PC-9 (cell line): ENCODE measurements around the gene C22orf39. TPM values are rescaled to one million over a fixed set of nuclear protein-coding genes. Genes with fewer than 3 reads are reported as not detected.

Experiments used
- BruUV-seq: library from RNA; stranded (reverse); fragments of 400-500 nt; replicated peaks from 2 replicates; lab custom pipeline; 2021; lab: Mats Ljungman, UMichigan
- CTCF ChIA-PET: fragments of 300-600 bp; sonication (Branson Sonifier 250); formaldehyde crosslinking; loops from one replicate; lab custom pipeline; 2022; ENCODE audit warnings: antibody characterized with exemption; lab: Charles Lee
- POLR2A ChIA-PET: fragments of 300-600 bp; sonication (Branson Sonifier 250); formaldehyde crosslinking; loops from one replicate; lab custom pipeline; 2022; ENCODE audit warnings: antibody characterized with exemption; ENCODE audit not compliant: unreplicated experiment; lab: Charles Lee
- DNase-seq, 2 experiments: peaks; one replicate each; pipeline versions ENCODE4 v3.0.0 to v3.0.0-alpha.2; 2015 to 2022; ENCODE audit warnings: mixed read lengths in 1 of 2
- H2AFZ ChIP-seq: fragments of 200-600 bp; sonication (generic); 2 replicates; pipeline ENCODE4 v1.8.1; 2017; ENCODE audit warnings: antibody characterized with exemption
- H3F3A ChIP-seq: fragments of 200-600 bp; sonication (generic); 2 replicates; pipeline ENCODE4 v1.8.1; 2017; ENCODE audit warnings: antibody characterized with exemption, mild to moderate bottlenecking, low read depth; ENCODE audit not compliant: insufficient read depth
- H3K27ac ChIP-seq: fragments of 200-600 bp; sonication (generic); 2 replicates; pipeline ENCODE4 v1.6.1; 2016; ENCODE audit warnings: mixed run types
- H3K27me3 ChIP-seq: fragments of 200-600 bp; sonication (generic); 2 replicates; pipeline ENCODE4 v1.6.1; 2016; ENCODE audit warnings: low read depth, mixed run types; ENCODE audit not compliant: insufficient read depth
- H3K36me3 ChIP-seq: fragments of 200-600 bp; sonication (generic); 2 replicates; pipeline ENCODE4 v1.6.1; 2016; ENCODE audit warnings: low read depth, mixed run types
- H3K4me1 ChIP-seq: fragments of 200-600 bp; sonication (generic); replicated peaks from 2 replicates; pipeline ENCODE4 v1.6.1; 2016; ENCODE audit warnings: mixed run types; ENCODE audit not compliant: insufficient read depth
- H3K4me2 ChIP-seq: fragments of 200-600 bp; sonication (generic); 2 replicates; pipeline ENCODE4 v1.6.1; 2017; ENCODE audit warnings: mixed run types
- H3K4me3 ChIP-seq: fragments of 200-600 bp; sonication (generic); 2 replicates; pipeline ENCODE4 v1.6.1; 2016; ENCODE audit warnings: mixed run types
- H3K79me2 ChIP-seq: fragments of 200-600 bp; sonication (generic); 2 replicates; pipeline ENCODE4 v1.6.1; 2017; ENCODE audit warnings: low read depth, mixed run types
- H3K9me2 ChIP-seq: fragments of 200-600 bp; sonication (generic); 2 replicates; pipeline ENCODE4 v1.8.1; 2017; ENCODE audit warnings: mild to moderate bottlenecking; ENCODE audit not compliant: insufficient read depth
- H3K9me3 ChIP-seq: fragments of 200-600 bp; sonication (generic); 2 replicates; pipeline ENCODE4 v1.8.1; 2016; ENCODE audit warnings: low read depth; ENCODE audit not compliant: insufficient read depth
- H4K20me1 ChIP-seq: fragments of 200-600 bp; sonication (generic); 2 replicates; pipeline ENCODE4 v1.8.1; 2017; ENCODE audit not compliant: insufficient read depth
- EZH2 ChIP-seq: fragments of 200-600 bp; sonication (generic); IDR thresholded peaks from 2 replicates; pipeline ENCODE4 v1.8.0; 2017; ENCODE audit warnings: antibody characterized with exemption, low read depth
- intact Hi-C: fragments of 100-400 bp; cut with micrococcal nuclease; formaldehyde crosslinking; loops from one replicate; pipeline ENCODE4 v1.10.0; 2022; ENCODE audit not compliant: unreplicated experiment
- total RNA-seq: library from RNA; stranded (reverse); gene quantifications from 2 replicates; pipeline ENCODE4 v1.2.3, GENCODE V29; 2021
- TF ChIP-seq, protein P1 (sequence below): fragments of 200-600 bp; sonication (generic); conservative IDR thresholded peaks from 2 replicates; pipeline ENCODE4 v1.6.1; 2017; ENCODE audit warnings: mixed run types, antibody characterized with exemption, mild to moderate bottlenecking, moderate library complexity

The C22orf39 gene
- total RNA-seq, 1 experiment from 2014 or later: 12.3 TPM

DNA sequence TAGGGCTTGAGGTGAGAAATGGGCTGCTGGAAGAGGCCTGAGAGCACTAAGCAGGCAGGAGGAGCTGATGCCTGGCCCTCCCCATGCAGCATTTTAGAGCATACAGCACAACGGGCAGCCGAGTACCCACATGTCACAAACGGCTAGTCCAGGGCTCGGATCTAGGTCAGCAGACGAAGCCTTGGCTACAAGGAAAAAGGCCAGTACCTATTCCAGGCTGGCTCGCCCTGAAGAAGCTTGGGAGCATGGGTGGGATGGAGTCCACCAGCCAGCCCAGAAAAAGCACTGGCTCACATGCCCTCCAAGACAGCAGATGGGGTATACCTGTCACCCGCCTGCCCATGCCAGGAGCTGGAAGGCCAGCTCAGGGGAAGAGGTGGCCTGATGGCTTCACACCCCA lies 21.9 kb upstream of the C22orf39 start:
- no peaks in the 10 kb centered on the region for H3K9me3 ChIP-seq
- no peak overlapping the region for H2AFZ ChIP-seq
- intact Hi-C loops: no loop called here
- TF ChIP-seq EZH2: no peak
- TF ChIP-seq, protein P1, sequence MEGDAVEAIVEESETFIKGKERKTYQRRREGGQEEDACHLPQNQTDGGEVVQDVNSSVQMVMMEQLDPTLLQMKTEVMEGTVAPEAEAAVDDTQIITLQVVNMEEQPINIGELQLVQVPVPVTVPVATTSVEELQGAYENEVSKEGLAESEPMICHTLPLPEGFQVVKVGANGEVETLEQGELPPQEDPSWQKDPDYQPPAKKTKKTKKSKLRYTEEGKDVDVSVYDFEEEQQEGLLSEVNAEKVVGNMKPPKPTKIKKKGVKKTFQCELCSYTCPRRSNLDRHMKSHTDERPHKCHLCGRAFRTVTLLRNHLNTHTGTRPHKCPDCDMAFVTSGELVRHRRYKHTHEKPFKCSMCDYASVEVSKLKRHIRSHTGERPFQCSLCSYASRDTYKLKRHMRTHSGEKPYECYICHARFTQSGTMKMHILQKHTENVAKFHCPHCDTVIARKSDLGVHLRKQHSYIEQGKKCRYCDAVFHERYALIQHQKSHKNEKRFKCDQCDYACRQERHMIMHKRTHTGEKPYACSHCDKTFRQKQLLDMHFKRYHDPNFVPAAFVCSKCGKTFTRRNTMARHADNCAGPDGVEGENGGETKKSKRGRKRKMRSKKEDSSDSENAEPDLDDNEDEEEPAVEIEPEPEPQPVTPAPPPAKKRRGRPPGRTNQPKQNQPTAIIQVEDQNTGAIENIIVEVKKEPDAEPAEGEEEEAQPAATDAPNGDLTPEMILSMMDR: no peak
- H3K9me2 ChIP-seq: no peaks in the 10 kb centered on the region
- DNase-seq: no peak
- H3K4me1 ChIP-seq: no peaks in the 10 kb centered on the region
- no TSS peak for BruUV-seq
- no peak overlapping the region for H3K4me2 ChIP-seq
- H3F3A ChIP-seq: no peaks in the 10 kb centered on the region
- no peaks in the 10 kb centered on the region for H3K36me3 ChIP-seq
- CTCF ChIA-PET: no interaction called here
- H3K79me2 ChIP-seq: no peaks in the 10 kb centered on the region
- H3K27ac ChIP-seq: no peak overlapping the region
- H3K27me3 ChIP-seq: no peaks in the 10 kb centered on the region
- 0 out of 2 replicates have a peak, but pooled peaks cover 3% of the 10 kb centered on the region for H4K20me1 ChIP-seq
- POLR2A ChIA-PET: no interaction called here
- H3K4me3 ChIP-seq: no peak overlapping the region

DNA sequence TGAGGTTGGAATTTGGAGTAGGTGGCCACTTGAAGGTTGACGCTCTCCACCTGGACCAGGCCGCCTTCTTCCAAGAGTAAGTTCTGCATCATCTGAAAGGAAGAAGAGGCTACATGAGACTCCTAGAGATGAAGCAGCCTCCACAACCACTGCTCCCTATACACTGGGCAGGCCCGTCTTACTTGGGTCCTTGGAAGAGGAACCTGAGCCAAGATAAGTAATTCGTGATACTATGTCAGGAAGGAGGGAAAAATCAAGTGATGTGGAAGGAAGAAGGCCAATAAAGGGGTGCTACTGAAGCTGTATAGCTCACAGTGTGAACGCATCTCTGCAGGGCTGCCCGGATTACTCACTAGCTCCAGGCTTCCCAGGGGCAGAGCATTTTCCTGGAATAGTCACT lies 20.4 kb upstream of the C22orf39 start:
- H3K36me3 ChIP-seq: no peaks in the 10 kb centered on the region
- no peaks in the 10 kb centered on the region for H4K20me1 ChIP-seq
- no TSS peak for BruUV-seq
- no peaks in the 10 kb centered on the region for H3K79me2 ChIP-seq
- intact Hi-C loops: no loop called here
- no peak overlapping the region for H3K27ac ChIP-seq
- no peaks in the 10 kb centered on the region for H3K9me3 ChIP-seq
- H3F3A ChIP-seq: no peaks in the 10 kb centered on the region; the same call in 1 of the 2 replicates
- no peaks in the 10 kb centered on the region for H3K27me3 ChIP-seq
- H3K9me2 ChIP-seq: no peaks in the 10 kb centered on the region
- DNase-seq: no peak
- H2AFZ ChIP-seq: no peak overlapping the region
- ChIA-PET POLR2A (no interaction called here), CTCF (no interaction called here)
- no peak overlapping the region for H3K4me2 ChIP-seq
- H3K4me3 ChIP-seq: no peak overlapping the region
- no peaks in the 10 kb centered on the region for H3K4me1 ChIP-seq
- TF ChIP-seq, protein P1: no peak
- no peak for TF ChIP-seq EZH2

DNA sequence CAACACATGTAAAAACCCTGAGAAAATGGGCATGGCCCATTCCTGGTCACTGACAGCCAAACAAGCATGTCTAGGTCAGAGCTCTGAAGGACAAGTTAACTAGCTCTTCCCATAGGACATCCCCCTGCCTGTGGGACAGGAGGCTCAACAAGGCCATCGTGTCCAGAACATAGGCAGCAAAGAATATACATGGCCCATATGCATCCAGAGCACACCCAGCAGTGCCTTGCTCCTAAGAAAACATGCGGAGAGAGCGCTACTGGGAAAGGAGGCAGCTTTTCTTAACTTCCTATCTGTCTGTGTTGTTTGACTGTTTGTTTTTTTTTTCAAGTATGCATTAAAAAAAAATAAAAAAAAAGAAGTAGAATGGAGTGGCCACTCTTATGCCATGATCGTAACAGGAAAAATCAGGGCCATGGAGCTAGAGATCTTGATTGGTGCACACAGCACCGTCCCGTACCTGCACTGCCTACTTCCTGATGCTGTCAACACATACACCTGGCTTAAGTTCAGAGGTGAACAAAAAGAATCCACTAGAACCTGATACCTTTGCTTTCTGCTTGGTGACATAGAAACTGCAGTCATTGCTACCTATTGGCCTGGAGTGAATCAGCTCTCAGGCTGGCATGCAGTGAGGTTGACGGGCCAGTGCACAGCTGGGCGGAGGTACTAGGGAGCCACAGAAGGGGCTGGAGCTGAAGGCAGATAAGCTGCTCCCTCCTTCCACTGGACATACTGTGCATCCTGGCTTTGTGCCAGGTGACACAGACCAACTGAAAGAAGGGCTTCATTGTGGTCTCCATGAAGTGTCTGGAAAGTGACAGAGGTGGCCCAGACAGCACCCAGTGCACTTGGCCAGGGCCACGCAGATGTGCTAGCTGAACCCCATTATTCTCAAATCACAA lies 19.6 kb upstream of the C22orf39 start:
- Histone ChIP-seq H3K9me2 (no peaks in the 10 kb centered on the region), H3K9me3 (no peaks in the 10 kb centered on the region), H3K79me2 (no peaks in the 10 kb centered on the region), H3K36me3 (no peaks in the 10 kb centered on the region), H3F3A (no peaks in the 10 kb centered on the region; the same call in 1 of the 2 replicates), H3K4me1 (no peaks in the 10 kb centered on the region), H3K27ac (no peak overlapping the region), H3K27me3 (no peaks in the 10 kb centered on the region), H2AFZ (no peak overlapping the region), H4K20me1 (no peaks in the 10 kb centered on the region), H3K4me2 (no peak overlapping the region), H3K4me3 (no peak overlapping the region)
- DNase-seq: no peak
- intact Hi-C loops: no loop called here
- TF ChIP-seq EZH2: no peak
- TF ChIP-seq, protein P1: no peak
- no TSS peak for BruUV-seq
- ChIA-PET POLR2A (no interaction called here), CTCF (no interaction called here)
